HEK293 (cell line): ENCODE results near the gene KIF26B.

ENCODE experiments used
- MYNN ChIP-seq: fragments of 450-650 bp; formaldehyde crosslinking; IDR thresholded peaks from 2 replicates; pipeline ENCODE4 v1.5.1; 2016; ENCODE audit warnings: missing biosample characterization, missing genetic modification characterization, borderline replicate concordance
- ZNF350 ChIP-seq: fragments of 450-650 bp; formaldehyde crosslinking; IDR thresholded peaks from 2 replicates; pipeline ENCODE4 v1.5.0; 2017; ENCODE audit warnings: missing biosample characterization, mild to moderate bottlenecking, missing genetic modification characterization
- TF ChIP-seq, protein P1 (sequence below): fragments of 450-650 bp; formaldehyde crosslinking; IDR thresholded peaks from 2 replicates; pipeline ENCODE4 v1.5.1; 2016; ENCODE audit warnings: missing biosample characterization, missing genetic modification characterization
- TF ChIP-seq, protein P2 (sequence below): fragments of 450-650 bp; formaldehyde crosslinking; IDR thresholded peaks from 2 replicates; pipeline ENCODE4 v1.5.1; 2016; ENCODE audit warnings: missing biosample characterization, missing genetic modification characterization

DNA sequence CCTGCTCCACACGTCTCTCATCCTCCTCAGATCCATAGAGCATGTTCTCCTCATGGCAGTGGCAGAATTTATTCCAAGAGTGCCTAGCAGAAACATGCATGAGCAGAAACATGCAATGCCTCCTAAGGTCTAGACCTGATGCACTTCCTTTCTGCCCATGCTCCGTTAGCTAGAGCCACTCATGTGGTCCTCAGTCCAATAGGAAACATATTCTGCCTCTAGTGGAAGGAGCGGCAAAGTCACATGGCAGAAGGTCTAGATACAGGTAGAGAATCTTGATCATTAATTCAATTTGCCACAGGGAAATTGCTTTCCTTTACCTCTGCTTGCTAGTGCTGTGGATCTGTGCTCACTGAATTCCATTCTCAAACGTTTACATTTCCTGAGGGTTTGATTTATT lies 130.4 kb downstream of the KIF26B start:
- TF ChIP-seq, protein P1, sequence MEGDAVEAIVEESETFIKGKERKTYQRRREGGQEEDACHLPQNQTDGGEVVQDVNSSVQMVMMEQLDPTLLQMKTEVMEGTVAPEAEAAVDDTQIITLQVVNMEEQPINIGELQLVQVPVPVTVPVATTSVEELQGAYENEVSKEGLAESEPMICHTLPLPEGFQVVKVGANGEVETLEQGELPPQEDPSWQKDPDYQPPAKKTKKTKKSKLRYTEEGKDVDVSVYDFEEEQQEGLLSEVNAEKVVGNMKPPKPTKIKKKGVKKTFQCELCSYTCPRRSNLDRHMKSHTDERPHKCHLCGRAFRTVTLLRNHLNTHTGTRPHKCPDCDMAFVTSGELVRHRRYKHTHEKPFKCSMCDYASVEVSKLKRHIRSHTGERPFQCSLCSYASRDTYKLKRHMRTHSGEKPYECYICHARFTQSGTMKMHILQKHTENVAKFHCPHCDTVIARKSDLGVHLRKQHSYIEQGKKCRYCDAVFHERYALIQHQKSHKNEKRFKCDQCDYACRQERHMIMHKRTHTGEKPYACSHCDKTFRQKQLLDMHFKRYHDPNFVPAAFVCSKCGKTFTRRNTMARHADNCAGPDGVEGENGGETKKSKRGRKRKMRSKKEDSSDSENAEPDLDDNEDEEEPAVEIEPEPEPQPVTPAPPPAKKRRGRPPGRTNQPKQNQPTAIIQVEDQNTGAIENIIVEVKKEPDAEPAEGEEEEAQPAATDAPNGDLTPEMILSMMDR (tag by site-specific recombination) = no peak
- TF ChIP-seq, protein P2, sequence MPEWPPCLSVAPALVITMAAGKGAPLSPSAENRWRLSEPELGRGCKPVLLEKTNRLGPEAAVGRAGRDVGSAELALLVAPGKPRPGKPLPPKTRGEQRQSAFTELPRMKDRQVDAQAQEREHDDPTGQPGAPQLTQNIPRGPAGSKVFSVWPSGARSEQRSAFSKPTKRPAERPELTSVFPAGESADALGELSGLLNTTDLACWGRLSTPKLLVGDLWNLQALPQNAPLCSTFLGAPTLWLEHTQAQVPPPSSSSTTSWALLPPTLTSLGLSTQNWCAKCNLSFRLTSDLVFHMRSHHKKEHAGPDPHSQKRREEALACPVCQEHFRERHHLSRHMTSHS = no peak
- TF ChIP-seq ZNF350 (tag by site-specific recombination) (no peak), MYNN (no peak)
